GM23338 (cell line): Measurements from ENCODE around the gene AADACL3. TPM values are rescaled to one million over a fixed set of nuclear protein-coding genes. Genes with fewer than 3 reads are reported as not detected.

ENCODE experiments used
- ATAC-seq: fragments of 200-7000 bp; cut with Tn5 transposase; 3 replicates; pipeline ENCODE4 v1.9.1; 2020
- DNase-seq: peaks from one replicate; pipeline ENCODE4 v3.0.0-alpha.2; 2015; ENCODE audit warnings: low spot score
- H2AFZ ChIP-seq: fragments of 200-600 bp; sonication (generic); 2 replicates; pipeline ENCODE4 v1.8.0; 2016; ENCODE audit warnings: antibody characterized with exemption, mild to moderate bottlenecking, moderate library complexity
- H3F3A ChIP-seq: fragments of 200-600 bp; sonication (generic); replicated peaks from 2 replicates; pipeline ENCODE4 v1.8.0; 2017; ENCODE audit warnings: antibody characterized with exemption, mixed run types, low read depth
- H3K27ac ChIP-seq: fragments of 200-600 bp; sonication (generic); 2 replicates; pipeline ENCODE4 v1.6.1; 2016; ENCODE audit warnings: low read depth
- H3K27me3 ChIP-seq: fragments of 200-600 bp; sonication (generic); 2 replicates; pipeline ENCODE4 v1.8.0; 2016; ENCODE audit warnings: mild to moderate bottlenecking, mixed run types, moderate library complexity; ENCODE audit not compliant: insufficient read depth
- H3K36me3 ChIP-seq: fragments of 200-600 bp; sonication (generic); 2 replicates; pipeline ENCODE4 v1.8.0; 2016; ENCODE audit warnings: mild to moderate bottlenecking; ENCODE audit not compliant: insufficient read depth
- H3K4me1 ChIP-seq: fragments of 200-600 bp; sonication (generic); 2 replicates; pipeline ENCODE4 v1.8.0; 2016; ENCODE audit warnings: mild to moderate bottlenecking, moderate library complexity; ENCODE audit not compliant: insufficient read depth
- H3K4me2 ChIP-seq: fragments of 200-600 bp; sonication (generic); 2 replicates; pipeline ENCODE4 v1.7.1; 2017; ENCODE audit warnings: mixed run types
- H3K4me3 ChIP-seq: fragments of 200-600 bp; sonication (generic); 2 replicates; pipeline ENCODE4 v1.6.1; 2016; ENCODE audit warnings: mixed run types
- H3K79me2 ChIP-seq: fragments of 200-600 bp; sonication (generic); replicated peaks from 2 replicates; pipeline ENCODE4 v1.8.0; 2017; ENCODE audit warnings: mild to moderate bottlenecking; ENCODE audit not compliant: insufficient read depth
- H3K9me2 ChIP-seq: fragments of 200-600 bp; sonication (generic); 2 replicates; pipeline ENCODE4 v1.8.0; 2017; ENCODE audit not compliant: insufficient read depth
- H4K20me1 ChIP-seq: fragments of 200-600 bp; sonication (generic); replicated peaks from 2 replicates; pipeline ENCODE4 v1.8.0; 2017; ENCODE audit warnings: mild to moderate bottlenecking; ENCODE audit not compliant: insufficient read depth
- H3K27ac Mint-ChIP-seq: 2 replicates; pipeline ENCODE4 v1.8.0; 2020; ENCODE audit warnings: inconsistent platforms, mild to moderate bottlenecking, moderate library complexity, mixed read lengths
- H3K27me3 Mint-ChIP-seq: 3 replicates; pipeline ENCODE4 v1.8.0; 2022; ENCODE audit warnings: low read depth, mild to moderate bottlenecking, moderate library complexity, mixed read lengths, inconsistent platforms; ENCODE audit not compliant: insufficient read depth, poor library complexity
- H3K36me3 Mint-ChIP-seq: 3 replicates; pipeline ENCODE4 v1.8.0; 2021; ENCODE audit warnings: low read depth, mild to moderate bottlenecking, inconsistent platforms, moderate library complexity, mixed read lengths
- H3K4me1 Mint-ChIP-seq: 3 replicates; pipeline ENCODE4 v1.8.0; 2020; ENCODE audit warnings: mild to moderate bottlenecking, inconsistent platforms, mixed read lengths
- H3K4me3 Mint-ChIP-seq: 3 replicates; pipeline ENCODE4 v1.8.0; 2021; ENCODE audit warnings: moderate library complexity, mild to moderate bottlenecking, inconsistent platforms, mixed read lengths
- H3K9me3 Mint-ChIP-seq: 3 replicates; pipeline ENCODE4 v1.8.0; 2020; ENCODE audit warnings: moderate library complexity, mild to moderate bottlenecking, inconsistent platforms, mixed read lengths
- CREB1 ChIP-seq: fragments of 250-450 bp; sonication (Bioruptor Pico); IDR thresholded peaks from 2 replicates; pipeline ENCODE4 v1.5.0; 2020; ENCODE audit warnings: low read depth, mild to moderate bottlenecking, moderate library complexity
- EZH2 ChIP-seq: fragments of 200-600 bp; sonication (generic); IDR thresholded peaks from one replicate; pipeline ENCODE4 v1.8.0; 2017; ENCODE audit warnings: antibody characterized with exemption, mild to moderate bottlenecking, low read depth; ENCODE audit not compliant: unreplicated experiment
- EZH2phosphoT487 ChIP-seq: fragments of 200-600 bp; sonication (generic); IDR thresholded peaks from one replicate; pipeline ENCODE4 v1.8.1; 2018; ENCODE audit warnings: antibody characterized with exemption; ENCODE audit not compliant: unreplicated experiment
- JUNB ChIP-seq: IDR thresholded peaks from one replicate; pipeline ENCODE4 v1.6.1; 2016; ENCODE audit warnings: antibody characterized with exemption; ENCODE audit not compliant: unreplicated experiment
- STAT1 ChIP-seq: IDR thresholded peaks from one replicate; pipeline ENCODE4 v1.6.1; 2016; ENCODE audit warnings: antibody characterized with exemption; ENCODE audit not compliant: unreplicated experiment
- ZNF331 ChIP-seq: fragments of 250-450 bp; sonication (Bioruptor Pico); IDR thresholded peaks from 2 replicates; pipeline ENCODE4 v1.5.0; 2020; ENCODE audit warnings: low read depth, mild to moderate bottlenecking, moderate library complexity
- polyA plus RNA-seq: library from polyadenylated mRNA; unstranded; fragments of >200 nt; fragmentation: Nextera tagmentation; extraction: Ambion mirVana; gene quantifications from 2 replicates; pipeline ENCODE4 v1.2.1, GENCODE V29; 2016
- total RNA-seq: library from RNA; depleted of rRNA; stranded (reverse); fragments of >200 nt; shearing (Covaris generic); gene quantifications from 2 replicates; pipeline ENCODE4 v1.2.3, GENCODE V29; 2014
- TF ChIP-seq, protein P1 (sequence below), 2 experiments: fragments of 200-600 bp in 1 of 2; sonication (generic) in 1 of 2; conservative IDR thresholded peaks; 2 replicates each; pipeline versions ENCODE4 v1.5.1 to v1.6.1; 2016 to 2017; ENCODE audit warnings: antibody characterized with exemption in 2 of 2, low read depth in 2 of 2, mild to moderate bottlenecking in 2 of 2, moderate library complexity in 1 of 2
- TF ChIP-seq, protein P2 (sequence below): IDR thresholded peaks from 2 replicates; pipeline ENCODE4 v1.6.1; 2016; ENCODE audit warnings: antibody characterized with exemption

Gene AADACL3
- total and polyA plus RNA-seq, 2 experiments from 2014 or later, result 0.47 to 1.5 TPM

DNA sequence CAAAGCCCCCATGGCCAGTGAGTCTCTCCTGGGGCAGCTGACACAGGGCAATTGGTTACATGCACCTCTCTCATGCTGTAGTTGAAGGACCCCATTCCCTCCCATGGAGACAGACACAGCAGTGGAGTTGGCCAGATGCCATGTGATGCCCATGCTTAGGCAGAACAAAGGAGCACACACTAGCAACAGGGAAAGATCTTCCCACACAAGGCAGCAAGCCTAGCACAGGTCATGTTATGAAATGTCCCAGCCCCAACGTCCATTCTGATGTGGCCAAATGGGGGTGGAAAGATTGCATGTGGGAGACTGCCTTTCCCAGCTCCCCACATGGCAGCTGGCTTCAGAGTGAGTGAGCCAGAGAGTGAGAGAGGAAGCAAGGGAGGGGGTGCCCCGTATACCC, 37.6 kb upstream of the AADACL3 start (continued):
- TF ChIP-seq JUNB (no peak), ZNF331 (CRISPR knock-in tag) (no peak), EZH2 (no peak), CREB1 (CRISPR knock-in tag) (no peak), STAT1 (no peak)
- TF ChIP-seq, protein P1, sequence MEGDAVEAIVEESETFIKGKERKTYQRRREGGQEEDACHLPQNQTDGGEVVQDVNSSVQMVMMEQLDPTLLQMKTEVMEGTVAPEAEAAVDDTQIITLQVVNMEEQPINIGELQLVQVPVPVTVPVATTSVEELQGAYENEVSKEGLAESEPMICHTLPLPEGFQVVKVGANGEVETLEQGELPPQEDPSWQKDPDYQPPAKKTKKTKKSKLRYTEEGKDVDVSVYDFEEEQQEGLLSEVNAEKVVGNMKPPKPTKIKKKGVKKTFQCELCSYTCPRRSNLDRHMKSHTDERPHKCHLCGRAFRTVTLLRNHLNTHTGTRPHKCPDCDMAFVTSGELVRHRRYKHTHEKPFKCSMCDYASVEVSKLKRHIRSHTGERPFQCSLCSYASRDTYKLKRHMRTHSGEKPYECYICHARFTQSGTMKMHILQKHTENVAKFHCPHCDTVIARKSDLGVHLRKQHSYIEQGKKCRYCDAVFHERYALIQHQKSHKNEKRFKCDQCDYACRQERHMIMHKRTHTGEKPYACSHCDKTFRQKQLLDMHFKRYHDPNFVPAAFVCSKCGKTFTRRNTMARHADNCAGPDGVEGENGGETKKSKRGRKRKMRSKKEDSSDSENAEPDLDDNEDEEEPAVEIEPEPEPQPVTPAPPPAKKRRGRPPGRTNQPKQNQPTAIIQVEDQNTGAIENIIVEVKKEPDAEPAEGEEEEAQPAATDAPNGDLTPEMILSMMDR (conservative IDR thresholded peaks at IDR 0.05; ENCODE audit: low read depth in 2 of 2), result no peak
- TF ChIP-seq, protein P2, sequence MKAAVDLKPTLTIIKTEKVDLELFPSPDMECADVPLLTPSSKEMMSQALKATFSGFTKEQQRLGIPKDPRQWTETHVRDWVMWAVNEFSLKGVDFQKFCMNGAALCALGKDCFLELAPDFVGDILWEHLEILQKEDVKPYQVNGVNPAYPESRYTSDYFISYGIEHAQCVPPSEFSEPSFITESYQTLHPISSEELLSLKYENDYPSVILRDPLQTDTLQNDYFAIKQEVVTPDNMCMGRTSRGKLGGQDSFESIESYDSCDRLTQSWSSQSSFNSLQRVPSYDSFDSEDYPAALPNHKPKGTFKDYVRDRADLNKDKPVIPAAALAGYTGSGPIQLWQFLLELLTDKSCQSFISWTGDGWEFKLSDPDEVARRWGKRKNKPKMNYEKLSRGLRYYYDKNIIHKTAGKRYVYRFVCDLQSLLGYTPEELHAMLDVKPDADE, result no peak

DNA sequence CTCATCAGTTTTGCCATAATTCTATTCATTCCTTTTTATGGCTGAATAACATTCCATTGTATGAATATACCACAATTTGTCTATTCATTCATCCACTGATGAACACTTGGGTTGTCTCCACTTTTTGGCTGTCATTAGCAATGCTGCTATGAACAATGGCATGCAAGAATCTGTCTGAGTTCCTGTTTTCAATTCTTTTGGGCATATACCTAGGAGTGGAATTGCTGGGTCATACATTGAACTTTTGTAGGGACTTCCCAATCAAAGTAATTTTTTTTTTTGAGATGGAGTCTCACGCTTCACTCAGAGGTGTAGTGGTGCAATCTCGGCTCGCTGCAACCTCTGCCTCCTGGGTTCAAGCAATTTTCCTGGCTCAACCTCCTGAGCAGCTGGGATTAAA, 37.1 kb upstream of the AADACL3 start:
- Mint-ChIP-seq H3K9me3 (peaks cover 10% of the 10 kb centered on the region; the same call in 2 of the 3 replicates), H3K27ac (no peak overlapping the region), H3K4me3 (no peak overlapping the region), H3K27me3 (no peaks in the 10 kb centered on the region), H3K36me3 (no peaks in the 10 kb centered on the region), H3K4me1 (no peaks in the 10 kb centered on the region)
- no peak overlapping the region for H3K4me3 ChIP-seq
- H3K36me3 ChIP-seq, result no peaks in the 10 kb centered on the region
- no peaks in the 10 kb centered on the region for H3K79me2 ChIP-seq
- DNase-seq (no peak), ATAC-seq (no peak)
- H3K27me3 ChIP-seq, result no peaks in the 10 kb centered on the region
- H3K9me2 ChIP-seq, result no peaks in the 10 kb centered on the region
- TF ChIP-seq, protein P2, result no peak
- no peak overlapping the region for H2AFZ ChIP-seq
- no peaks in the 10 kb centered on the region for H3F3A ChIP-seq
- H4K20me1 ChIP-seq, result no peaks in the 10 kb centered on the region
- H3K4me2 ChIP-seq, result no peak overlapping the region
- H3K4me1 ChIP-seq, result no peaks in the 10 kb centered on the region
- H3K27ac ChIP-seq, result no peak overlapping the region

DNA sequence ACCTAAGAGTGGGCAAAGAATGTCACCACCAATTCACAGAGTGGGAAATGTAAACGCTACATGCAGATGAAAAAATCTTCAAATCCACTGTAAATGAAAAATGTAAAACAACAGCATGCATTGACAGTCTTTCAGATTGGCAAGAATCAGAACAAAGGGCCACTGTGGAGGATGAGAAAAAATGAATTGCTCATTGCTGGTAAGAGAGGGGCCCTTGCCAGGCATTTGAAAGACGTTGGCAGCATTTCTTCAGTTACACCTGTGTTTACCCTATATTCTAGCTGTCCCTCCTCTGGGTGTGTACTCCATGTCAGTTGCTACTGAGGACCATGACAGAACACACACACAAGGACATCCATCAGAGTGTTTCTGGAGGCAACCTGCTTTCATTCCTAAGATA, 25.8 kb upstream of the AADACL3 start:
- no peaks in the 10 kb centered on the region for H4K20me1 ChIP-seq
- Mint-ChIP-seq H3K36me3 (no peaks in the 10 kb centered on the region; the same call in 2 of the 3 replicates), H3K4me1 (no peaks in the 10 kb centered on the region), H3K9me3 (no peaks in the 10 kb centered on the region), H3K27me3 (peaks cover 2% of the 10 kb centered on the region), H3K27ac (no peak overlapping the region), H3K4me3 (no peak overlapping the region)
- H3K27me3 ChIP-seq, result no peaks in the 10 kb centered on the region
- H3K36me3 ChIP-seq, result no peaks in the 10 kb centered on the region
- peaks cover 10% of the 10 kb centered on the region; the same call in 1 of the 2 replicates for H3K9me2 ChIP-seq
- ATAC-seq (no peak), DNase-seq (no peak)
- peak overlapping the region; percentile 34; the same call in 1 of the 2 replicates for H2AFZ ChIP-seq
- H3F3A ChIP-seq, result no peaks in the 10 kb centered on the region
- H3K4me3 ChIP-seq, result no peak overlapping the region
- no peak overlapping the region for H3K4me2 ChIP-seq
- no peaks in the 10 kb centered on the region for H3K79me2 ChIP-seq
- H3K4me1 ChIP-seq, result no peaks in the 10 kb centered on the region
- no peak overlapping the region for H3K27ac ChIP-seq
- TF ChIP-seq, protein P1 (conservative IDR thresholded peaks at IDR 0.05; ENCODE audit: low read depth in 2 of 2), result no peak
- TF ChIP-seq CREB1 (CRISPR knock-in tag), result no peak
- no peak for TF ChIP-seq EZH2phosphoT487
